ENCODE results near the gene C5orf63. TPM values are rescaled to one million over a fixed set of nuclear protein-coding genes. Genes with fewer than 3 reads are reported as not detected.

C5orf63 gene
- total and polyA plus RNA-seq, 2 donors (not counting 3 experiments of a cell fraction or from before 2014, with no cell fraction given): 1.4 to 5.3 TPM

- Histone ChIP-seq H3K4me3 (replicated peaks in 1 of 3; ENCODE audit: insufficient read depth in 1 of 3, low read depth in 1 of 3, low read length in 3 of 3) (no peak overlapping the region), H3K4me2 (ENCODE audit: insufficient read depth, low read length) (no peak overlapping the region), H2AFZ (ENCODE audit: low read depth, low read length) (no peak overlapping the region), H3K9me3 (replicated peaks; ENCODE audit: control insufficient read depth, insufficient read depth, low read length) (no peaks in the 10 kb centered on the region), H3K27me3 (ENCODE audit: control insufficient read depth in 2 of 2, insufficient read depth in 2 of 2, low read length in 2 of 2) (no peaks in the 10 kb centered on the region), H3K79me2 (ENCODE audit: control insufficient read depth, insufficient read depth, low read length) (peaks cover 79% of the 10 kb centered on the region), H3K4me1 (ENCODE audit: control insufficient read depth, extremely low read depth, insufficient read depth, low read length) (peaks cover 40% of the 10 kb centered on the region), H4K20me1 (replicated peaks; ENCODE audit: control insufficient read depth, extremely low read depth, insufficient read depth, low read length) (no peaks in the 10 kb centered on the region), H3K36me3 (ENCODE audit: control insufficient read depth in 2 of 2, extremely low read depth in 1 of 2, insufficient read depth in 2 of 2, low read length in 2 of 2) (no peaks in the 10 kb centered on the region), H3K9ac (replicated peaks; ENCODE audit: extremely low read depth, insufficient read depth, low read length) (no peak overlapping the region), H3K27ac (ENCODE audit: insufficient read depth, low read depth, low read length) (no peak overlapping the region), H3K9me1 (replicated peaks; ENCODE audit: control insufficient read depth, extremely low read depth, insufficient read depth, low read length) (no peaks in the 10 kb centered on the region)
- CTCF ChIA-PET: interaction anchor here (1.1 kb wide), 1 partner anchor 13 kb away, joined by 5 read pairs; no protein-coding TSS in a partner anchor
- no TSS peak for BruUV-seq (replicated peaks)
- dilution Hi-C loops (cut with MboI; ENCODE audit: extremely low pct_ligation_motif_present, low sequenced_read_pairs): no loop called here
- no peak for DNase-seq (ENCODE audit: low read depth, low spot score)
- no peak for TF ChIP-seq CTCF (IDR thresholded peaks at IDR 0.05; ENCODE audit: extremely low read depth in 1 of 2, insufficient read depth in 1 of 2, low read depth in 1 of 2, low read length in 2 of 2)
- TF ChIP-seq POLR2A (IDR thresholded peaks at IDR 0.05; ENCODE audit: low read depth, low read length): no peak
- no peak for TF ChIP-seq EZH2 (IDR thresholded peaks at IDR 0.05; ENCODE audit: borderline replicate concordance, low read depth, low read length, severe bottlenecking)
- intact Hi-C loops (cut with micrococcal nuclease): no loop called here
- FAIRE-seq: no peak
- POLR2A ChIA-PET: no interaction called here
Observed at GRCh38 chr5:127015716-127016115, 57.6 kb downstream of the C5orf63 start.

- no peak for DNase-seq (ENCODE audit: low read depth, low spot score)
- H4K20me1 ChIP-seq (replicated peaks; ENCODE audit: control insufficient read depth, extremely low read depth, insufficient read depth, low read length): no peaks in the 10 kb centered on the region
- TF ChIP-seq CTCF (IDR thresholded peaks at IDR 0.05; ENCODE audit: extremely low read depth in 1 of 2, insufficient read depth in 1 of 2, low read depth in 1 of 2, low read length in 2 of 2): no peak
- TF ChIP-seq MYC (IDR thresholded peaks at IDR 0.05; ENCODE audit: low read depth, low read length): no peak
- TF ChIP-seq EZH2 (IDR thresholded peaks at IDR 0.05; ENCODE audit: borderline replicate concordance, low read depth, low read length, severe bottlenecking): no peak
- no peak for TF ChIP-seq FOS (IDR thresholded peaks at IDR 0.05; ENCODE audit: borderline replicate concordance, insufficient read depth, low read length)
- no peak for TF ChIP-seq GATA2 (IDR thresholded peaks at IDR 0.05; ENCODE audit: insufficient read depth, insufficient read length, low read depth, low read length)
- TF ChIP-seq POLR2AphosphoS5 (IDR thresholded peaks at IDR 0.05; ENCODE audit: insufficient read depth, low read depth, low read length): no peak
- TF ChIP-seq MAX (IDR thresholded peaks at IDR 0.05; ENCODE audit: insufficient read depth, insufficient read length): no peak
- no peak for TF ChIP-seq JUN (IDR thresholded peaks at IDR 0.05; ENCODE audit: borderline replicate concordance, insufficient read depth, insufficient read length, low read depth)
- TF ChIP-seq POLR2A (IDR thresholded peaks at IDR 0.05; ENCODE audit: low read depth, low read length): no peak
- H3K27ac ChIP-seq (ENCODE audit: insufficient read depth, low read depth, low read length): peak overlapping the region; percentile 83
- H3K27me3 ChIP-seq (ENCODE audit: control insufficient read depth in 2 of 2, insufficient read depth in 2 of 2, low read length in 2 of 2): no peaks in the 10 kb centered on the region
- peaks cover 79% of the 10 kb centered on the region for H3K79me2 ChIP-seq (ENCODE audit: control insufficient read depth, insufficient read depth, low read length)
- no peak overlapping the region for H3K9ac ChIP-seq (replicated peaks; ENCODE audit: extremely low read depth, insufficient read depth, low read length)
- ChIA-PET CTCF (interaction anchor here (1.1 to 5.0 kb wide), 2 partner anchors 13 to 14 kb away, joined by 3 to 24 read pairs; no protein-coding TSS in a partner anchor), POLR2A (no interaction called here)
- FAIRE-seq: no peak
- peaks cover 40% of the 10 kb centered on the region for H3K4me1 ChIP-seq (ENCODE audit: control insufficient read depth, extremely low read depth, insufficient read depth, low read length)
- H3K9me3 ChIP-seq (replicated peaks; ENCODE audit: control insufficient read depth, insufficient read depth, low read length): no peaks in the 10 kb centered on the region
- no peak overlapping the region for H3K4me2 ChIP-seq (ENCODE audit: insufficient read depth, low read length)
- H3K4me3 ChIP-seq (replicated peaks in 1 of 3; ENCODE audit: insufficient read depth in 1 of 3, low read depth in 1 of 3, low read length in 3 of 3): no peak overlapping the region
- no peaks in the 10 kb centered on the region for H3K36me3 ChIP-seq (ENCODE audit: control insufficient read depth in 2 of 2, extremely low read depth in 1 of 2, insufficient read depth in 2 of 2, low read length in 2 of 2)
- BruUV-seq (replicated peaks): no TSS peak
- no peaks in the 10 kb centered on the region for H3K9me1 ChIP-seq (replicated peaks; ENCODE audit: control insufficient read depth, extremely low read depth, insufficient read depth, low read length)
- intact Hi-C loops (cut with micrococcal nuclease): loop anchor here (5.0 kb wide), 1 partner anchor 97 kb away; no protein-coding TSS in a partner anchor
- dilution Hi-C loops (cut with MboI; ENCODE audit: extremely low pct_ligation_motif_present, low sequenced_read_pairs): no loop called here
- H2AFZ ChIP-seq (ENCODE audit: low read depth, low read length): no peak overlapping the region
Observed at GRCh38 chr5:127014573-127014972, 58.7 kb downstream of the C5orf63 start.
